Daoy (cell line): ENCODE results near the gene PSTPIP2. TPM values are rescaled to one million over a fixed set of nuclear protein-coding genes. Genes with fewer than 3 reads are reported as not detected.
"Not testable (repeated sequence)": the region's sequence is repeated elsewhere in the genome, so short reads cannot be mapped to it uniquely, and the experiment has no call there.

ENCODE experiments used
- DNase-seq: peaks from one replicate; pipeline ENCODE4 v3.0.0-alpha.2; 2015; ENCODE audit warnings: low read depth
- total RNA-seq: library from RNA; depleted of rRNA; stranded (reverse); fragments of >200 nt; shearing (Covaris generic); gene quantifications from 2 replicates; pipeline ENCODE4 v1.2.3, GENCODE V29; 2014; rRNA removed

PSTPIP2 gene, protein sequence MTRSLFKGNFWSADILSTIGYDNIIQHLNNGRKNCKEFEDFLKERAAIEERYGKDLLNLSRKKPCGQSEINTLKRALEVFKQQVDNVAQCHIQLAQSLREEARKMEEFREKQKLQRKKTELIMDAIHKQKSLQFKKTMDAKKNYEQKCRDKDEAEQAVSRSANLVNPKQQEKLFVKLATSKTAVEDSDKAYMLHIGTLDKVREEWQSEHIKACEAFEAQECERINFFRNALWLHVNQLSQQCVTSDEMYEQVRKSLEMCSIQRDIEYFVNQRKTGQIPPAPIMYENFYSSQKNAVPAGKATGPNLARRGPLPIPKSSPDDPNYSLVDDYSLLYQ
- 0.69 and 4.7 TPM in 2 replicates for total RNA-seq

DNA sequence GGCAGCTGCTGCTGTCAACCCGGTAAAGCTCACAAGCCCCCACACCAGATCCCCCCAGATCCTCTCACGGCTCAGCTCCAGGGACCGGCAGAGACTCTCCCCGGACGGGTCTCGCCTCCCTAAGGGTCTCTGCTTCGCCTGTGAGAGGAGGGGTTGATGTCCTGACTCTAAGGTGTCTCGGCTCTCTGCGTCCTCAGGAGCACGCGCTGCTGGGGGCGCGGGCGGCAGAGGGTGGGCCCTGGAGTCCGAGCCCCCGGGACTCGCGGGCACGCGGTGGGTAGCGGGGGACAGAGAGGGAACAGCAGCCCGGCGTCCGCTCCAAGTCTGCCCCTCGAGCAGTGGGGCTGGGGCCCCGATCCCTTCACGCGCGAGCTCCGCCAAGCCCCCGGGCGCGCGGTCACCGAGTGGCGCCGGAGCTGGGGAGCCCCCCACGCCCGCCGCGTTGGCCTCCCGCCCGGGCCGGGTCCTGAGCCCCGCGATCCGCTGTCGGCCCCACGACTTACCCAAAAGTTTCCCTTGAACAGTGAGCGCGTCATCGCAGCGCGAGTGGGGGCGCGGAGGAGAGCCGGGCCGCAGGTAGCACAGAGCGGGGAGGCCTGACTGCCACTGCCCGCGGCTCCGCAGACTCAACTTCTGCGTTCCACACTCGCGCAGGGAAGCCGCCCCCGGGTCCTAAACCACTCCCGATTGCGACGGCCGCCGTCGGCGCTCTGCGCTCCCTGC, at the start of gene PSTPIP2:
Gene PSTPIP2 (minus strand): TSS at position 608 of the 723 bp plus-strand sequence. CDS start 72 bp downstream, at position 536.
- peak; percentile 39 for DNase-seq

DNA sequence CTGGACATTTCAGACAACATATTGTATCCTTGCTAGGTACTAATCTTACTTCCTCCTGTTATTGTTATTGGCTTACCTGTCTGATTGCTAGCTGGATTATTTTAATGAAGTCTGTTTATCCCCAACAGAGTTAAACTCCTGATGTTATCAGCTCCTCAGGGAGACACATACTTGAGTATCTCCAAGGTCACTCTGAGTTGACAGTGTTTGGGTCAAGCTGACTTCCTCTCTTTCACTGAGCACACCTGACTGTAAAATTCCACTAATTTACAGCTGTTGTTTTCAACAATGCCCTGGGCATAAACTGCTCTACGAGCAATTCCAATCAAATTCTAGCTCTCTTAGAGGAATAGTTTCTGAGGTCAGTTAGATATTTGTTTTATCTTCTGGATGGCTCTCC, 41.7 kb upstream of the PSTPIP2 start:
- DNase-seq, result no peak

DNA sequence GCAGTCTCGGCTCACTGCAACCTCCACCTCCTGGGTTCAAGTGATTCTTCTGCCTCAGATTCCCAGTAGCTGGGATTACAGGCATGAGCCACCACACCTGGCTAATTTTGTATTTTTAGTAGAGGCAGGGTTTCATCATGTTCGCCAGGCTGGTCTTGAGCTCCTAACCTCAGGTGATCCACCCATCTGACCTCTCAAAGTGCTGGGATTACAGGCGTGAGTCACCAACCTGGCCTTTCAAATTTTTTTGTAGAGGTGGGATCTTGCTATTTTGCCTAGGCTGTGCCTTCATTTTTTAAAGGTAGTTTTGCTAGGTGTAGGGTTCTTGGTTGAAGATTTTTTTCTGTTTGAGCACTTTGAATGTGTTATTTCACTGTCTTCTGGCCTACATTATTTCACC, 38.3 kb upstream of the PSTPIP2 start:
- no peak for DNase-seq

DNA sequence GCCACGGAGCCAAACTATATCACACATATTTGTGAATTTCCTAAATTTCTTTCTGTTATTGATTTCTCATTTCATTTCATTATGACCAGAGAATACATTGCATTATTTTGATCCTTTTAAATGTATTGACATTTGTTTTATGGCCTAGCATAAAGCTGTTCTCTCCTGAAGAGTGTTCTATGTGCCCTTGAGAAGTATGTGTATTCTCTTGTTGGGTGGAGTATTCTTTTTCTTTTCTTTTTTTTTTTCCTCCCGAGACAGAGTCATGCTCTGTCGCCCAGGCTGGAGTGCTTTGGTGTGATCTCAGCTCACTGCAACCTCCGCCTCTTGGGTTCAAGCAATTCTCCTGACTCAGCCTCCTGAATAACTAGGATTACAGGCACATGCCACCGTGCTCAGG, 37.3 kb upstream of the PSTPIP2 start:
- no peak for DNase-seq

DNA sequence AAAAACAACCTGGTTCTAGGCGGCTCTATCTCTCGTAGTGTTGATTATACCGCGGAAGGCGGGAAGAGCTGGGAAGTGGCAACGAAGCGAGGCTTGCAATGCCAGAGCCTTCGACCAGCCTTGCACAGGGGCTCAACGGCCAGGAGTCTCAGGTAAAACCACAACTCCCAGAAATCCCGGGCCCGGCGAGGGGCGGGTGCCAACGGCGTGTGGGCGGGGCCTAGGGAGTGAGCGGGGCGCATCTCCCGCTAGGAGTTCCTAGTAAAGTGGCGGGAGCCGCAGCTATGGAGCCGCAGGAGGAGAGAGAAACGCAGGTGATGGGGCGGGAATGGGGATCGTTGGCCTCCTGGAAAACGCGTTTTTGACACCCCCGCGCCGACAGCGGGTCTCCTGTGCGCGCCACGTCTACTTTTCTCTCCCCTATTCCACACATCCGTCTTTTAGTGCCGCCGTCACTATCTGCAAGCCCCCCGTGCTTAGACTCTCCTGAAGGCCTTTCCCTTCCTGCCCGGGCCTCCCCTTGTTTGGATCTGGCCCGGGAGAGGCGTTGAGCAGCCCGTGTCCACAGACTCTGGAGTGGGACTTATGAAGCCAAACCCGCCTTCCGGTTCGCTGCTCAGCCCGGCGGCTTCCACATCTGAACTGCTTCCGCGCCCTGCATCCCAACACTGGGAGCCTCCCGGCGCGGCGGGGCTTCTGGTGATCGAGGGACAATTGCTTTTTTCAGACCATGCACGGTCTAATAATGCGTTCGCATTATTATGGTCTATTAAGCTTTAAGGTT, 32.3 kb upstream of the PSTPIP2 start, which contains the start of gene HAUS1:
Gene HAUS1 (plus strand): TSS at position 258 of the 784 bp plus-strand sequence. CDS start 27 bp downstream, at position 285.
- DNase-seq, result peak; percentile 88

DNA sequence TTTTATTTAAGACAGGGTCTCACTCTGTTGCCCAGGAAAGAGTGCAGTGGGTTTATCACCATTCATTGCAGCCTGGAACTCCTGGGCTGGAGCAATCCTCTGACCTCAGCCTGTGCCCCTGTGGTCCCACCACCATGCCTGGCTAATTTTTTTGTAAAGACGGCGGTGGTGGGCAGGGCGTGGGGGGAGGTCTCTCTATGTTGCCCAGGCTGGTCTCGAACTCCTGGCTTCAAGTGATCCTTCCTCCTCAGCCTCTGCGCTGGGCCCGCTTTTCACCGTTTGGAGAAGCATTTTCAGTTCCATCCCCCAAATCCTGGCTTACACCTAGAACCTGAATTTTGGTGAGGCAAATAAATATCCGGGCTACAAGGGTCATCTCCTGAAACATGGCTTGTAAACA, 27.4 kb upstream of the PSTPIP2 start:
- DNase-seq, result no peak

DNA sequence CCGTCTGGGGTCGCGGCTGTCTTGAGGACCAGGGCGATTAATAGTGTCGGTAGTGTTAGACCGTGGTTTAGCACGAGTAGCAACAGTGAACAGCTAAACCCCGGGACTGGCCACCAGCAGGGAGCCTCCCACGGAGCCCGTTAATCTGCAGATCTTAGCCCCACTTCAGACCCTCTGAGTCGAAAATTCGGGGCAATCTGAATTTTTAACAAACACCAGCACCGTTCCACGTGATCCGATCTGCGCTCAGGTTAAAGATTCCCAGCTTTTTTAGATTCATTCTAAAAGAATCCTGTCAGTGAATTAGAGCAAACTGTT, 26.5 kb upstream of the PSTPIP2 start:
- no peak for DNase-seq

DNA sequence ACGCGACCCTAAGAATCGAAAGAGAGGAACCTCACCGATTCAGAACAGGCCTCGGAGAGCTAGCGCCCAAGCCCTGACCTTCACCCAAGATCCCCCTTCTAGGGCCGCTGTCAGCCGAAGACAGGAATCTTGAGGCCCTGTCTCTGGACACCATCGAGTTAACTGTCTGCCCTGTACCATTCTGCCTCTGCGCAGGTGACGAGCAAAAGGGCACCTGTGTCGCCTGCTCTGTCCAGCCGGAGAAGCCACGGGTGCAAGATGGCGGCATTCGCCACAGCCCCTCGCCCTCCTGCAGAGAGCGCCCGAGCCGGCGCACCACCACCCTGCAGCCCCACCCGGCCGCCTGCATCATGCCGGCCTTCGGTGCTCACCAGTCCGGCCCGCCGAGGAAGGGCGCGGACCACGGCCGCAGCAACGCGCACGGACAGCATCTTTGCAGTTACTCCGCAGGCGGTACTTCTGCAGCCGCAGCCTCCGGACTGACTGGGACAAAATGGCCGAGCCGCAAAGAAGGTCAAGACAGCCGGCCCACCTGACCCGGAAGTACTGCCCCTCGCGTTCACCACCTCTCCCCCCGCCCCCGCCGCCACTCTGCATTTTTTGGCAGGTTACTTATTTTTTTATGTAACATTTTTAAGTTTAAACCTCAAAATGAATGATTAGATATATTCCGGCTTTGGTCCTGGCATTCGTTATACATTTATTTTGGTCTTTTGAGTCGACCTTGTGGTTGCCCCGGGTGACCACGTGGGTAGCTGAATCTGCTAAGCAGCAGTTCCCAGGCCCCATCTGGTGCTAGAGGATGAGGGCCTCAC, 25.9 kb upstream of the PSTPIP2 start, which contains the start of gene ATP5F1A:
Gene ATP5F1A (minus strand): TSS at position 496 of the 815 bp plus-strand sequence. CDS start 65 bp downstream, at position 431.
- peak; percentile 86 for DNase-seq

DNA sequence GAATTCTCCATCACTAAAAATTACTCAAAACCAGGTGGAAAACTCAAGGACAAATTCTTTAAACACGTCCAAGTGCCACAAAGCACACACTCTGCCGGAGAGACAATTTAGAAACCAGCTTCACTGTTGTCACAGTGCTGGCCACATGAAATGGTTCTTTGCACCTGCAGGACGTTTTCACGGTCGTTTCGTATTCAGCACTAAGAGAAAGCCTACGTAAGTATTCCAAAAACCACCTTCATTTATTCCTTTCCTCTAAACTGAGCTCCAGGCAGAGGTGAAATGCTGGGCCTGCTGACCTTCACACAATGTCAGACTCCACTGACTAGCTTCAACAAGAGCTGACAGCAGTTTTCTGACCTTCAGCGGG, 25.4 kb upstream of the PSTPIP2 start:
- DNase-seq, result no peak

DNA sequence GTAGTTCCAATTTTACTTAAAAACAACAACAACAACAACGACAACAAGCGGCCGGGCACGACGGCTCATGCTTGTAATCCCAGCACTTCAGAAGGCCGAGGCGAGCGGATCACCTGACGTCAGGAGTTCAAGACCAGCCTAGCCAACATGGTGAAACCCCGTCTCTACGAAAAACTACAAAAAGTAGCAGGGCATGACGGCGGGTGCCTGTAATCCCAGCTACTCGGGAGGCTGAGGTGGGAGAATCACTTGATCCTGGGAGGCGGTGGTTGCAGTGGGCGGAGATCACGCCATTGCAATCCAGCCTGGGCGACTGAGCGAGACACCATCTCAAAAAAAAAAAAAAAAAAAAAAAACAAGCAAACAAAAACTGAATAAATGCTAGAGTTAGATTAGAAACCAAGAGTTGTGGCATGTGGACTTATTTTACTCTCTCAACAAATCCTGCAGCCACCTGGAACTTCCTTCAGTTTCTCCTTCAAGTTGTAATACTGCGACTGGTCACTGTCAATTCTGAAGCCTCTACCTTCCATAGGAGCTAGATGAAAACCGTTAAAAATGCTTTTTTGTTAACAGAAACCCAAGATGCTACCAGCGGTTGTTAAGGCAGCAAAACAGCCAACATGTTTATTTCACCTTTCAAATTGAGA, 24.7 kb upstream of the PSTPIP2 start:
- peak; percentile 9 for DNase-seq

DNA sequence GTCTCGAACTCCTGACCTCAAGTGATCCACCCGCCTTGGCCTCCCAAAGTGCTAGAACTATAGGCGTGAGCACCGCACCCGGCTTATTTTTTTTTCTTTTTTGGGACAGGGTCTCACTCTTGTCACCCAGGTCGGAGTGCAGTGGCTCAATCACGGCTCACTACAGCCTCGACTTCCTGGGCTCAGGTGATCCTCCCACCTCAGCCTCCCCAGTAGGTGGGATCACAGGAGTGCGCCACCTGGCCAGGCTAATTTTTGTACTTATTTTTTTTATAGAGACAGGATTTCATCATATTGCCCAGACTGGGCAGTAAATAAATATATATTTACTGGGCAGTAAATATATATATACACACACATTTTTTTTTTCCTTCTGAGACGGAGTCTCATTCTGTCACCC, 23.5 kb upstream of the PSTPIP2 start:
- no peak for DNase-seq

DNA sequence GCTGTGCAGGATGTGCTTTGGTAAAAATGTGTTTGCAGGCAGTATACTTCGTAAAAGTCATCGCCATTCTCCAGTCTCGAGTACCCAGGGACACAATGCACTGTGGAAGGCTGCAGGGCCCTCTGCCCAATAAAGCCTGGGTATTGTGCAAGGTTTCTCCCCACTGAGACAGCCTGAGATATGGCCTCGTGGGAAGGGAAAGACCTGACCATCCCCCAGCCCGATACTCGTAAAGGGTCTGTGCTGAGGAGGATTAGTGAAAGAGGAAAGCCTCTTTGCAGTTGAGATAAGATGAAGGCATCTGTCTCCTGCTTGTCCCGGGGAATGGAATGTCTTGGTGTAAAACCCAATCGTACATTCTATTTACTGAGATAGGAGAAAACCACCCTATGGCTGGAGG, 16.4 kb upstream of the PSTPIP2 start:
- DNase-seq, result not testable (repeated sequence)

DNA sequence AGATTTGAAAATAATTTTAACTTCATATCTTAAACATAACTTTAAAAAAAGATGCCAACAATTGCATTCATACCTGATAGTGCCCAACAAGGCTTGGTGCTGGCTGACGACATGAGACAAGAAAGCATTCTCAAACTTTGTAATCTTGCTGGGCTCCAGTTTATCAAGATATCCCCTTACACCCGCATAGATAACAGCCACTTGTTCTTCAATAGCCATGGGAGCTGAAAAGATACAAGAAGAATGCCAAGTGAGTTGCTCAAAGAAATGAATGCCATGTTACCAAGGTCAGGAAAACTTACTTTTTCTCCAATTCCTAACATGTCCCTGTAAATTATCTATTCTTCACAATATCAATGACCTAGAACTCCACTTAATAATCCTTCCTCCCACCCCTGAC, 12.4 kb upstream of the PSTPIP2 start:
- DNase-seq, result no peak

DNA sequence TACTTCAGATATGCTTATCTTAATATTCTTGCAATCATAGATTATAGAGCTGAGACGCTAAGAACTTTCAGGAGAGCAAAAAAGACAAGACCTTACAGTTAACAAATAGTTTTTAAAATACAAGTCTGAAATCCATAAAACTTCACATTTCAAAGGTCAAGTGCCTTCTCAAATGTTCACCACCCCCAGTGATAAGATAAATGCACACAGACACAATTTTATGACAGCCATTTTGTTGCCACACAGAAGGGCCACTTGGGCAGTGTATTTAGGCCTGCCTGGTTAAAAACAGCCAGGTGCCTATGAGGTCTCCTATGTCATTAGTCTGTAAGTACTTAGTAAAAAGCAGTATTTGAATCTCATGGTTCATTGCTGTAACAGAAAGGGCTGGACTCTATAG, 8.1 kb upstream of the PSTPIP2 start:
- no peak for DNase-seq

DNA sequence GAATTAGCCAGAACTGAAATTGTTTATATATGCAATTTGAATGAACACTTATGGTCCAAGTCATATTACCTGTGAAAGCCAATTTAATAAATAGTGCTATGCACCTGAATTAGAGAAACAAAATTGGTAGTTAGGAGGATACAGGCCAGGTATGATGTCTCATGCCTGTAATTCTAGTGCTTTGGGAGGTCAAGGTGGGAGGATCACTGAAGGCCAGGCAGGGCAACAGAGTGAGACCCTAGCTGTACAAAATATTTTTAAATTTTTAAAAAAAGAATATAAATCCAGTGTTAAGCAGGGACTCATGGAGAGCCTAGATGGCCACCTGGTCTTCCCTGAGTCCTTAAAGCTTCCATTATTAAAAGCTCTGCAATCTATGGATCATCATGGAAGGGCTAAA, 7.3 kb upstream of the PSTPIP2 start:
- DNase-seq, result no peak

DNA sequence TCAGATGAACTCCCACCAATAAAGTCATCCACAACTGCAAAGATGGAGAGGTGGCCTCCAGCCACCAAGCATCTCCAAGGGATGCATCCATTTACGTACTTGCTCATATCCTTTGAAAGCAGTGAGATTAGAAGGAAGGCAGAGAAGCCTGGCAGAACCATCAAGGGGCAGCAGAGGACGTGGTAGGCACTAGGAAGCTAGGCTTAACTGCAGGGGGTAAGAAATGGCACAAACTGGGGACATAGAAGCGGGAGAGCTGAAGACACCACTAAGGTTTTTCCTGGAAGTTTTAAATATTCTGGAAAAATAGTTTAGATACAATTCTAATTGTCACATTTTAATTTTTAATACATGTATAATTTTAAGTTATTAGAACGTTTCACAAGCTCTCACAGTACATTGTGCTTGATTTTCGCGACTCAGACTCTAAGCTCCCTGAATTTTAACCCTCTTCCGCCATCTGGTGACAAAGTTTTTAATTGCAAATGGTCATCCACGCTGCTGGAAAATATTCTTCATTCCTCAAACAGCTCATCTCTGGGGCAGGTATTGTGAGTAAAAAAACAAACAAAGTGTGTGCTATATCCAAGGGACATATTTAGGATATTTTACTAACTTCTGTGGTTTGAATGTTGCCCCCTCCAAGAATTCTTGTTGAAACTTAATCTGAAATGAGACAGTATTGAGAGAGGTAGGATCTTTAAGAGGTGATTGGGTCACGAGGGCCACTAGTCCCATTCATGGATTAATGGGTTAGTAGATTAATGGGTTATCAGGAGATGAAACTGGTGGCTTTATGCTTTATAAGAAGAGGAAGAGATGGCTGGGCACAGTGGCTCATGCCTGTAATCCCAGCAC, 1.6 kb upstream of the PSTPIP2 start:
- DNase-seq, result peak; percentile 39

DNA sequence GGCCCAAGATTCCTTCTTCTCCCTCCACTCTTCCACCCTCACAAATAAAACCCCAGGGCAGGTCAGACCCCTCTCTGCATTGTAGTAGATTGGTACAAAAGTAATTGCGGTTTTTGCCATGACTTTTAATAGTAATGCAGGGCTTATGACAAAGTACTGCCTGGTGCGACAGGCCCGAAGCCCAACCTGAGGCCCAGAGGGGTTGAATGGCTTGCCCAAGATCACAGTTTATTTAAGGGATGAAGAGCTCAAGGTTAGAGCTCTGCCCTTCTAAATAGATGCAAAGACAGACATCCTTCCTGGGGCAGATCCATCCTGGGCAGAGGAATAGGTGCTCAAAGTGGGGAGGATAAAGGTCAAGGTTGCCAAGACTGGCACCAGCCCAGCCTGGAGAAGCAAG, 899 bp upstream of the PSTPIP2 start:
- no peak for DNase-seq

DNA sequence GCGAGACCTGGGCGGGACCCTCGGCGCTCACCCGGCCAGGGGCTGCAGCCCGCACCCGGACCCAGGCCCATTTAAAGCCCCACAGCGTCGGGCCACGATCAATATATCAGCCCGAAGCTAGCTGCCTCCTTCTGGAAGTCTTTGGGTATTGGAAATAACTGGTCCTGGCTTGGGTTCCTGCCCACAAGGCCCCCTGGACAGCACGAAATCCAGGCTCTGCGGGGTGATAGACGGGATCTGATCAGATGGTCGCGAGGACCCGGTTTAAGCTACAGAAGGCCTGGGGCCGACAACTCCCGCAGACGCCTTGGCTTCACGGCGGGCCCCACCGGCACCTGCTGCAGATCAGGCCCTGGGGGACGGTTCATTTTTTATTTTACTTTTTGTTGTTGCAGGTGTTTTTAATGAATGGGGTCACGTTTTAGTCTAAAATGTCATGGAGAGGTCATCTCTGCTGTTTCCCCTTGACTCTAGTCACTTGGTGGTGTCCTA, 362 bp upstream of the PSTPIP2 start:
- DNase-seq, result no peak

DNA sequence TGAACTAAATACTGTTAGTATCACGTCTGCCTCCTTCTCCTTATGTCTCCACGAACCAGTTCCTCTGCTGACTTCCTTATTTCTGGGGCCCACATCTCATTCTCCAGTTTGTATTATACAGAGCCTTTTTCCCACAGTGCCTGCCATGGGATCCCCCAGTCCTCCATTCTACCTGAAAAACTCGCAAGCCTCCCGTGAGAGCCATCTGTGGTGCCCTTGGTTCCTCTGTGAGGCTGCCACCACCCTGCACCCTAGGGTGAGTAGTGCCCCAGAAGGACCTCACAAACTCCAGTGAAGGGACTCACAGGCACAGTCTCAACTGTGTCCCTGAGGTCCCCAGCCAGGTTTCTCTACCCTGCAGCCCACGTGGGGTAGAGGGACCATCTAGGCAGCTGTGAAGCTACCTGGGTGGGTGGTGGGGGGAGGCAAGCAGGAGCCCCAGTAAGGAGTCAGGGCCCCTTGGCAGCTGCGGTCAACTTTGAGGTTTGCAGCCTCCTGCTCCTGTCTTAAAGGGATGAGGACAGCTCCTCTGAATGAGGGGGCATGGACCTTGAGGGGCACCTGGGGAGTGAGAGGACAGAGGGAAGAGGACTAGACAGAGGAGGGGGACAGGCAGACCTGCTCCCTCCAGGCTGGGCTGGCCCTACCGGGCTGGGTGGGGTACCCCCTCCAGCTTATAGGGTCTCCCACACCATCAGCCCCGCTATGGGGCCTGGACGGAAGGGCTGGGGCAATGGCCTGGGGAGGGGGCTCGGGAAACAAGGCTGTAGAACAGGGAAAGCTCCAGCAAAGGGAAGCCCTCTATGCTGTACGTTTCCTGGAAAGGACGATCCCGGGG, 1.0 kb downstream of the PSTPIP2 start:
- DNase-seq, result no peak
